Bronchial epithelial cell (primary cell): ENCODE data around the gene EP400. TPM values are rescaled to one million over a fixed set of nuclear protein-coding genes. Genes with fewer than 3 reads are reported as not detected.

Experiments
- DNase-seq: peaks from one replicate; pipeline ENCODE4 v3.0.0-alpha.2; 2010; ENCODE audit warnings: low read depth
- FAIRE-seq: peaks from 2 replicates; lab custom pipeline; 2011; peaks lifted over from hg19 to GRCh38; lab: Jason Lieb, UNC
- H3K27me3 ChIP-seq: 2 replicates; pipeline ENCODE4 v1.5.1; 2011; ENCODE audit warnings: low read length; ENCODE audit not compliant: control insufficient read depth, insufficient read depth
- H3K36me3 ChIP-seq: 2 replicates; pipeline ENCODE4 v1.5.1; 2011; ENCODE audit warnings: low read length; ENCODE audit not compliant: control insufficient read depth, insufficient read depth
- H3K4me3 ChIP-seq: 2 replicates; pipeline ENCODE4 v1.5.1; 2011; ENCODE audit warnings: mild to moderate bottlenecking, low read depth, low read length, control low read depth
- CTCF ChIP-seq: IDR thresholded peaks from 2 replicates; pipeline ENCODE4 v1.5.1; 2011; ENCODE audit warnings: mild to moderate bottlenecking, moderate library complexity, low read length, control low read depth, inconsistent platforms; ENCODE audit not compliant: insufficient read depth, severe bottlenecking
- total RNA-seq: library from RNA; depleted of rRNA; stranded (reverse); fragments of >200 nt; gene quantifications from 2 replicates; pipeline ENCODE4 v1.2.1, GENCODE V29; 2014

The EP400 gene
- total RNA-seq, 1 donor from 2014 or later, result 5.8 TPM

GRCh38 chr12:132074216-132074615 lies 124.5 kb downstream of the EP400 start:
- no peak for FAIRE-seq
- H3K4me3 ChIP-seq, result no peak overlapping the region
- no peak for TF ChIP-seq CTCF
- H3K36me3 ChIP-seq, result peaks cover 18% of the 10 kb centered on the region
- H3K27me3 ChIP-seq, result no peaks in the 10 kb centered on the region
- no peak for DNase-seq

- Histone ChIP-seq H3K36me3 (peaks cover 13% of the 10 kb centered on the region), H3K4me3 (no peak overlapping the region), H3K27me3 (no peaks in the 10 kb centered on the region)
- FAIRE-seq (no peak), DNase-seq (no peak)
- no peak for TF ChIP-seq CTCF
These were observed 125.4 kb downstream of the EP400 start for GRCh38 chr12:132075026-132075713.

GRCh38 chr12:132075714-132076553 lies 126.2 kb downstream of the EP400 start:
- TF ChIP-seq CTCF, result no peak
- H3K36me3 ChIP-seq, result peaks cover 13% of the 10 kb centered on the region
- DNase-seq, result no peak
- no peaks in the 10 kb centered on the region for H3K27me3 ChIP-seq
- no peak for FAIRE-seq
- no peak overlapping the region for H3K4me3 ChIP-seq

GRCh38 chr12:132076711-132077110 lies 127.0 kb downstream of the EP400 start:
- Histone ChIP-seq H3K4me3 (no peak overlapping the region), H3K36me3 (peaks cover 13% of the 10 kb centered on the region), H3K27me3 (no peaks in the 10 kb centered on the region)
- TF ChIP-seq CTCF, result no peak
- DNase-seq (no peak), FAIRE-seq (no peak)

- no peak for DNase-seq
- FAIRE-seq, result no peak
- Histone ChIP-seq H3K36me3 (peaks cover 13% of the 10 kb centered on the region), H3K27me3 (no peaks in the 10 kb centered on the region), H3K4me3 (no peak overlapping the region)
- no peak for TF ChIP-seq CTCF
These were observed 127.8 kb downstream of the EP400 start for GRCh38 chr12:132077322-132078100.
